Stimulated activated CD4-positive, alpha-beta T cell treated with anti-CD3 and anti-CD28 coated beads, Interleukin-12 subunit alpha, Interleukin-12 subunit beta, amount 100 ng/mL, for 24 hours (primary cell): ENCODE data around the gene METTL23.
"Not testable (repeated sequence)": the region's sequence is repeated elsewhere in the genome, so short reads cannot be mapped to it uniquely, and the experiment has no call there.

Experiments used
- DNase-seq, 2 experiments: peaks; one replicate each; pipeline ENCODE4 v3.0.0-alpha.2; 2020; ENCODE audit warnings: low read depth in 2 of 2

METTL23 gene

DNA sequence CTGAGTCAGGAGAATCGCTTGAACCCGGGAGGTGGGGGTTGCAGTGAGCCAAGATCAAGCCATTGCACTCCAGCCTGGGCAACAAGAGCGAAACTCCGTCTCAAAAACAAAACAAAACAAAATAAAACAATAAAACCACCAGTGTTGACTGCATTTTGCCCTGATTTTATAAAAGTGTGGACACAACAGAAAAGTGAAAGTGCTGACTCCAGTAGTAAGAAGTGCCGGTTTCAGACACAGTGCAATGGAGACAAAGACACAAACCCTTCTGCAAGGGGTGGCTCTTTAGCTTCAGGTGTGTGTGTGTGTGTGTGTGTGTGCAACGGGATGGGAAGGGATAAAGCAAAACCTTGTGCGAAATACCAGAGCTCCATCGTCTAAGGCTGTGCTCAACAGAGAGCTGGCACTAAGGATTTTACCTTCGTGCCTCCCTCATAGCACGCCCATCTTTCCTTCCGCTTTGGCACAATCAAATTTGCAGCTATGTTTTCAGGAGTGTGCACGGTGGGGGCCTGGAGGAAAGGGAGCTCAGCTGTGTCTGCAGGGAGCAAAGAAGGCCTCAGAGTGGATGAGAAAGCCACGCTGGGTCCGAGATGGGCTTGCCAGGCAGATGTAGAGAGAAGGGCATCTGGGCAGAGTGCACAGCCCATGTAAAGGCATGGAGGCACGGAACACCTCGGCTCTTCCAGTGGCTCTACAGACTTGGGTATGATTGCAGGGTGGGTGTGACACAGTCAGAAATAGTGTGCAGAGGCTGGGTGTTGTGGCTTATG lies 31.4 kb upstream of the METTL23 start:
- no peak for DNase-seq

- no peak for DNase-seq
Measured at GRCh38 chr17:76696763-76697701, 29.6 kb upstream of the METTL23 start.

DNA sequence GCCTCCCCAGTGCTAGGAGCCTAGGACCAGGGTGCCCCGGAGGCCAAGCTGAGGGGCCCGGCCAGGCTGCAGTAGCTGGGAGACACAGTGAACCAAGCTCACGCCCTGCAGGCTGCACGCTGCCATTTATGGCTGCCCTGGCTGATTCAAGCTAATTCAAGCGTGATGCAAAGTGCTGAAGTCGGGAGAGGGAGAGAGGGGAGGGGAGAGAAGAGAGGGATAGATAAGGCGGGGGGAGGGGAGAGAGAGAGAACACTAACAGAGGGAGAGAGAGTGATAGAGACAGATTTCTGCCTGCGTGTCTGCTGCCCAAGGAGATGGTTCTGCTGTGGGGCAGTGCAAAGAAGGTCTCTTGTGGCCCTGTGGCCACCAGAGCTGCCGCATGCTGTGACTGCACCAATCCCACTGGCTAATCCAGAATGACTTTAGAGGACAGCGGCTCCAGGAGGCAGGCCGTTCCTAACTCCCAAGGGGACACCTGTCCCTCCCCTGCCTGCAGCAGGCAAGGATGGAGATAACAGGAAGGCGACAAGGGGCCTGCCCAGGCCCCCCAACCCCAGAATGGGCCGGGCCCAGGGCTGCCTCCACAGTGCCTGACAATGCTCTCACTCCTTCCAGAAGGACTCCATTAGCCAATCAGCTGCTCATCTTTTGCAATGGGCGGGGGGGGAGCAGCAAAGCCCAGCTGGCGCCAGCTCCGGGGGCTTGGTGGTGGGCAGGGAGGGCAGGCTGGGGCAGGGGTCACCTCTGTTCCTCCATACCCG lies 28.8 kb upstream of the METTL23 start:
- no peak for DNase-seq

GRCh38 chr17:76698466-76698977 lies 28.1 kb upstream of the METTL23 start:
- DNase-seq: not testable (repeated sequence)

GRCh38 chr17:76700270-76700616 lies 26.4 kb upstream of the METTL23 start:
- no peak for DNase-seq

DNA sequence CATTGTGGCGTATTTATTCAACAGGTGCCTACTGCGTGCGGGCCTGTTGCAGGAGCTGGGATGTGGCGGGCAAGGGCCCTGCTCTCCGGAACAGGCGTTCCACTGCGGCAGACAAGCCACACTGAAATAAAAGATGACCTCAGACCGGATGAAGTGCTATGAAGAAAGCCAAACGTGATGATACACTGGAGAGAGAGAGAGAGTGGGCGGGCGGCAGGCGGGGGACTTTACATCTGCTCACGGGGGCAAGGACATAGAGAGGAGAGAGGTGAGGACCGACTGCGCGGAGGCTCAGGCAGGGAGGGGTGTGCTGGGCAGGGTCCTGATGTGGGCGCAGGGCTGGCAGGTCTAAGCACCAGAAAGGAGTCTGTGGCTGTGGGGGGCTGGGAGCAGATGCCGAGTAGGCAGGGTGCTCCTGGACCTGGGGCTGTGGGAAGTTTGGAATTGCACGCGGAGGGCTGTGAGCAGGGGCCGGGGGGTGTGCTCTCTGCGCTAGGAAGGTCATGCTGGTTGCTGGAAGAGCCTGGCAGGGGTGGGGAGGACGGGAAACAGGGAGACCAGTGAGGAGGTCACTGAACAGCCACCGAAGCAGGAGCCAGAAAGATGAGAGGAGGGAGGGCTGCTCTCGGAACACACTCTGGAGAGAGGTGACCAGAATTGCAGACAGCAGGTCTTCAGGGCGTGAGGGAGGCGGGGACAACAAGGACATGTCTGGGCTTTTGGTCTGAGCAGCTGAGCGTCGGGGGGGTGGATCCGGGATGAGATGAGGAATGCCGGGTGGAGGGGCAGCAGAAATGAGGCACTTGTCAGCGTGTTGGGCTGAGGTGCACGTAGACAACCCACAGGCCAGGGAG lies 25.8 kb upstream of the METTL23 start:
- no peak for DNase-seq

- no peak for DNase-seq
Measured at GRCh38 chr17:76701471-76701967, 25.1 kb upstream of the METTL23 start.

DNA sequence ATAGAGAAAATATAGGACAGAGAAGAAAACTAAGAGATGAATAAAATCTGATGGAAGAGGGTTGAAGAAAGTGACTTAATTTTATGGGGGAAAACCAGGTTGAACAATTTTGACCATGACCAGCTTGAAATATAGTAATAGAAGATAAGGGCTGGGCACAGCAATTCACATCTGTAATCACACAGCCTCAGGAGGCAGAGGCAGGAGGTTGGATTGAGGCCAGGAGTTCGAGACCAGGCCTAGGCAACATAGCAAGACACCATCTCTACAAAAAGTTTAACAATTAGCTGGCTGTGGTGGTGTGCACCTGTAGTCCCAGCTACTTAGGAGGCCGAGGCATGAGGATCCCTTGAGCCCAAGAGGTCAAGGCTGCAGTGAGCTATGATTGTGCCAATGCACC lies 24.6 kb upstream of the METTL23 start:
- DNase-seq: no peak

GRCh38 chr17:76702941-76703637 lies 23.6 kb upstream of the METTL23 start:
- no peak for DNase-seq

GRCh38 chr17:76704805-76705204 lies 21.8 kb upstream of the METTL23 start:
- DNase-seq: no peak

GRCh38 chr17:76706817-76707216 lies 19.8 kb upstream of the METTL23 start:
- no peak for DNase-seq

GRCh38 chr17:76707985-76708807 lies 18.4 kb upstream of the METTL23 start:
- no peak for DNase-seq

DNA sequence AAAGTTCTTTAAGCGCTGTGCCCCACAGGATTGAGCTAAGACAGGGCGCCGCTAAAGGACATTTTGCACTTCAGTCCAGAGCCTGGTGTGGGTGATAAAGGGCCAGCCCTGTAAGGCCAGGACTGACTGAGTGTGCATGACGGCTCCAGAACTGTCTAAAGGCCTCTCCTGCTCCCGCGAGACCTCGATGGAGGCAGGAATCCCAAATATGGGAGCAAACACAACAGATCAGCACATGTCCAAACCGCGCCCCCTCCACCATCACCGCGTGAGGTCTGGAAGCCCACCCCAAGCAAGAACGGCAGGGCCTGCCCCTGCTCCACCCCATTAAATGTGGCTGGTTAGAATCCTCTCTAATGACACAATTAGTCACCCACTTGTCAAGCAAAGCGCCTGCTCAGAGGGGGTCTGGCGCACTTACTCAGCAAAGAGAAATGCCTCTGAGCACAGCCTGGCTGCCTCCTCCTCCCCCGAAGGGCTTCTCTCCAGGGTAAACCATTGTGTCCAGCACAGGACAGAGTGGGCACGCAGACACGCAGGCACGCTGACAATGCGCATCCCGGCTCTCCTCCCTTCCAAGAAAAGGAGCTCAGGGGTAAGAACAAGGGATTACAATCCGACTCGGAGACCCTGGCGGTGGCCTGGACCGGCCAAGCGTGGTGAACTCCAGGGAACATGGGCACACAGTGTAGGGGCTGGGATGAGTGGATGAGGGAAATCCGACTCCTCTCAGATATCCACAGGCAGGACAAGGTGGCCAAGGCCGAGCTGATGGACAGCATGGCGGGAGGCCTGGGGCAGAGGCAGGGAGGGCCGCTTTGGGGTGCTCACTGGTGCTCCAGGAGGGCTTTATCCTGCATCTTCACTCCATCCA lies 17.3 kb upstream of the METTL23 start:
- DNase-seq: no peak

DNA sequence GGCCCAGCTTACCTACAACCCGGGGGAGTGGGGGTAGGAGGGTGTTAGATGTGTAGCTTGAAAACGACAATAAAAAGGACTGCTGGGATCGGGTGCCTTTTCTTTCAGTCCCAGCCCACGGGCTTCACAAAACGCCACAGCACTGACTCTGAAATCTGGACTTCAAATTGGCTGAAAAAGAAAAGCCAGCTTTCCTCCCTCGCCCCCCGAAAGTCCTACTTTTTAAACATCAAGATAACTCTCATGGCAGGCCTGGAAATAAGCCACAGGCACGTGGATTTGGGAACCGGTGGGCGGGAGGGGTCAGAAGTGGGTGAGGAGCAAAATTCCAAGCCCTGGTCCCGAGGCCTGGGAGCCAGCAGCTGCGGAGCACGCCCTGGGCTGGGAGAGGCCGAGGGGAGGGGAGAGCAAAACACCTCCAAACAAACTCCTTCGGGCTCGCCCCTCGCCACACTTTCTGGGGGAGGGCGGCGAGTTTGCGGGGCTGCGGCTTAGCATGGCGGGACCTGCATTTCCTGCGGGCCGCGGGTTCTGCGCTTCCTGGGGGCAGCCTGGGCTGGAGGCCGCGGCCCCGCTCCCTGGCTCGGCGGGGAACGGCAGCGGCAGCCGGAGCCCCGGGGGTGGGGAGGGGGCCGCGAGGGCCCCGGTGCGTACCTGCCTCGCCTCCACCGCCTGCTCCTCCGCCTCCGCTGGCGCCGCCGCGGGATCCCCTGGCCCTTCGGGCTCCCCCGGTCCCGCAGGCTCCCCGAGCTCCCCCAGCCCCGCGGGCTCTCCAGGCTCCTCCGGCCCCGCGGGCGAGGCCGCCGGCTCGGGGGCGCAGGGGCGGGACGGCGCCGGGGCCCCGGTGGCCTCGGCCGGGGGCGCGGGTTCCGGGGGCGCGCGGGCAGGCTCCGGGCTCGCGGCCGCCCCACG lies 16.4 kb upstream of the METTL23 start:
- DNase-seq: not testable (repeated sequence)

- DNase-seq: no peak
Measured at GRCh38 chr17:76710863-76711611, 15.6 kb upstream of the METTL23 start, which contains the start of gene MXRA7. MXRA7 (minus strand) TSS chr17:76710965; CDS start chr17:76710946, 19 bp downstream.

DNA sequence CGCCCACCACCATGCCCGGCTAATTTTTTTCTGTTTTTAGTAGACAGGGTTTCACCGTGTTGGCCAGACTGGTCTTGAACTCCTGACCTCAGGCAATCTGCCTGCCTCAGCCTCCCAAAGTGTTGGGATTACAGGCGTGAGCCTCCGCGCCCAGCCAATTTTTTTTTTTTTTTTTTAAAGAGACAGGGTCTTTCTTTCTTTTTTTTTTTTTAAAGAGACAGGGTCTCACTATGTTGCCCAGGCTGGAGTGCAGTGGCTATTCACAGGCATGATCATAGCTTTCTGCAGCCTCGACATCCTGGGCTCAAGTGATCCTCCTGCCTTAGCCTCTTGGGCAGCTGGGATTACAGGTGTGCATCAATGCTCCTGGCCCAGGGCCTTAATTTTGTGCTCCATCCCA lies 14.3 kb upstream of the METTL23 start:
- DNase-seq: not testable (repeated sequence)
